Measurements from ENCODE around the gene SMIM24.

SMIM24 gene

GRCh38 chr19:3426433-3426832 lies 53.9 kb downstream of the SMIM24 start:
- DNase-seq, result no peak

Data from activated T-cell treated with anti-CD3 and anti-CD28 coated beads, Interleukin-2, amount 50 U/mL, for 1 hour (primary cell).